ENCODE data around the gene TMCC3. TPM values are rescaled to one million over a fixed set of nuclear protein-coding genes. Genes with fewer than 3 reads are reported as not detected.

Gene TMCC3
- total and polyA plus RNA-seq, 9 of the 15 experiments (the other 6 are each of a cell fraction or from before 2014, with no cell fraction given) = not detected

DNA sequence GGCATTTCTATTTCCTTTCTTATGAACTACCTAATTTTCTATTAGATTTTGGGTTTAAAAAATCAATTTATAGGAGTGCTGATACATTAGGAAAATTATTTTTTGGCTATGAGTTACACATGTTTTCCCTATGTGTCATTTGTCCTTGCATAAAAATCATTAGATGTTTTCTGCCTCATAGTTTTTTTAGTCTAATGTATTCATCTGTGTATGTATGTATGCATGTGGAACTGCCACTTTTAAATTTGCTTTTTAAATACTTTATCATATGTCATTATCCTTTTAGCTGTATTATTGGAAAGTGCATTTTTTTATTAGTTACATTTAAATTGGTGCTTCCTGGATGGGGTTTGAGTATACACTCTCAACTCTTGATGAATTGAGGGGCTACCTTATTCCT is 112.0 kb downstream of the TMCC3 start:
- Histone ChIP-seq H3K9me3 (replicated peaks; ENCODE audit: control insufficient read depth, insufficient read depth, low read depth, low read length) (no peaks in the 10 kb centered on the region), H3K36me3 (ENCODE audit: control insufficient read depth, insufficient read depth, low read length) (no peaks in the 10 kb centered on the region), H3K4me3 (no peak overlapping the region), H4K20me1 (replicated peaks; ENCODE audit: control insufficient read depth, insufficient read depth, low read length) (no peaks in the 10 kb centered on the region), H3K4me2 (ENCODE audit: insufficient read depth, low read length) (no peak overlapping the region), H2AFZ (ENCODE audit: low read depth, low read length) (no peak overlapping the region), H3K9me1 (ENCODE audit: control insufficient read depth, insufficient read depth, low read length) (no peaks in the 10 kb centered on the region), H3K27ac (ENCODE audit: extremely low read depth, low read depth, low read length) (no peak overlapping the region), H3K4me1 (replicated peaks in 1 of 2; ENCODE audit: control insufficient read depth in 2 of 2, insufficient read depth in 2 of 2, low read length in 2 of 2) (no peaks in the 10 kb centered on the region), H3K27me3 (ENCODE audit: control insufficient read depth in 2 of 2, insufficient read depth in 2 of 2, low read length in 2 of 2) (peaks cover 0 to 17% of the 10 kb centered on the region in 2 experiments; a peak in 3 of 5 replicates), H3K9ac (ENCODE audit: insufficient read depth in 1 of 2, low read depth in 2 of 2, low read length in 2 of 2) (no peak overlapping the region), H3K79me2 (ENCODE audit: control insufficient read depth, insufficient read depth, low read length) (no peaks in the 10 kb centered on the region)
- POLR2A ChIA-PET = interaction anchor here (0.6 kb wide), 2 partner anchors 19 to 1219 kb away, joined by 3 read pairs; no protein-coding TSS in a partner anchor
- CTCF ChIA-PET (ENCODE audit: low intra/inter-chr PET ratio) = no interaction called here
- in situ Hi-C loops (cut with MboI) = loop anchor here (25.0 kb wide), 1 partner anchor 1001 kb away; no protein-coding TSS in a partner anchor
- DNase-seq (ENCODE audit: extremely low read depth in 1 of 4, low spot score in 3 of 4) (no peak), ATAC-seq (no peak), FAIRE-seq (no peak)
- BruUV-seq (replicated peaks) = no TSS peak
- intact Hi-C loops (cut with micrococcal nuclease) = loop anchor here (10.0 kb wide), 1 partner anchor 234 kb away; no protein-coding TSS in a partner anchor
- TF ChIP-seq SPI1 (IDR thresholded peaks at IDR 0.05; ENCODE audit: borderline replicate concordance, low read depth, low read length) = no peak
- TF ChIP-seq ZFPM2 (CRISPR knock-in tag; IDR thresholded peaks at IDR 0.05) = no peak
- TF ChIP-seq ARID4B (CRISPR knock-in tag; IDR thresholded peaks at IDR 0.05) = no peak
- TF ChIP-seq CSDE1 (IDR thresholded peaks at IDR 0.05) = no peak
- no peak for TF ChIP-seq FOXP4 (CRISPR knock-in tag; IDR thresholded peaks at IDR 0.05; ENCODE audit: borderline replicate concordance)
- no peak for TF ChIP-seq STAG1 (CRISPR knock-in tag; IDR thresholded peaks at IDR 0.05; ENCODE audit: borderline replicate concordance)
- TF ChIP-seq ARID1B (IDR thresholded peaks at IDR 0.05) = no peak
- no peak for TF ChIP-seq ZKSCAN8 (CRISPR knock-in tag; IDR thresholded peaks at IDR 0.05)
- TF ChIP-seq, protein P1, sequence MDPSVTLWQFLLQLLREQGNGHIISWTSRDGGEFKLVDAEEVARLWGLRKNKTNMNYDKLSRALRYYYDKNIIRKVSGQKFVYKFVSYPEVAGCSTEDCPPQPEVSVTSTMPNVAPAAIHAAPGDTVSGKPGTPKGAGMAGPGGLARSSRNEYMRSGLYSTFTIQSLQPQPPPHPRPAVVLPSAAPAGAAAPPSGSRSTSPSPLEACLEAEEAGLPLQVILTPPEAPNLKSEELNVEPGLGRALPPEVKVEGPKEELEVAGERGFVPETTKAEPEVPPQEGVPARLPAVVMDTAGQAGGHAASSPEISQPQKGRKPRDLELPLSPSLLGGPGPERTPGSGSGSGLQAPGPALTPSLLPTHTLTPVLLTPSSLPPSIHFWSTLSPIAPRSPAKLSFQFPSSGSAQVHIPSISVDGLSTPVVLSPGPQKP (CRISPR knock-in tag; IDR thresholded peaks at IDR 0.05) = no peak

Data from K562 (cell line).